ENCODE results near the gene PPP1R13B.

The PPP1R13B gene

GRCh38 chr14:103858063-103858781 is 10.8 kb upstream of the PPP1R13B start:
- Histone ChIP-seq H3K4me1 (ENCODE audit: insufficient read depth, low read length, severe bottlenecking) (no peaks in the 10 kb centered on the region), H3K4me3 (ENCODE audit: low read depth, low read length, poor library complexity, severe bottlenecking) (no peak overlapping the region), H4K20me1 (ENCODE audit: insufficient read depth, low read length) (no peaks in the 10 kb centered on the region), H3K9me3 (ENCODE audit: low read length) (no peaks in the 10 kb centered on the region), H3K27me3 (ENCODE audit: insufficient read depth, low read length) (peaks cover 16% of the 10 kb centered on the region; the same call in 1 of the 2 replicates), H3K4me2 (ENCODE audit: low read length) (no peak overlapping the region), H3F3A (ENCODE audit: insufficient read depth, low read length) (no peaks in the 10 kb centered on the region), H3K9me2 (ENCODE audit: low read depth, low read length) (no peaks in the 10 kb centered on the region), H3K79me2 (ENCODE audit: insufficient read depth, low read length) (no peaks in the 10 kb centered on the region), H3K27ac (ENCODE audit: low read depth, low read length, poor library complexity, severe bottlenecking) (no peak overlapping the region), H3K36me3 (ENCODE audit: insufficient read depth, low read length) (no peaks in the 10 kb centered on the region), H2AFZ (ENCODE audit: low read length) (no peak overlapping the region), H3K9ac (ENCODE audit: low read length) (no peak overlapping the region)
- TF ChIP-seq CTCF (IDR thresholded peaks at IDR 0.05; ENCODE audit: low read length) (no peak), EZH2 (IDR thresholded peaks at IDR 0.05; ENCODE audit: borderline replicate concordance, low read length) (no peak)

- no peaks in the 10 kb centered on the region for H3K36me3 ChIP-seq (ENCODE audit: insufficient read depth, low read length)
- H2AFZ ChIP-seq (ENCODE audit: low read length) = no peak overlapping the region
- no peaks in the 10 kb centered on the region for H3K4me1 ChIP-seq (ENCODE audit: insufficient read depth, low read length, severe bottlenecking)
- no peaks in the 10 kb centered on the region for H3K9me2 ChIP-seq (ENCODE audit: low read depth, low read length)
- H3K4me2 ChIP-seq (ENCODE audit: low read length) = no peak overlapping the region
- no peak overlapping the region for H3K9ac ChIP-seq (ENCODE audit: low read length)
- TF ChIP-seq EZH2 (IDR thresholded peaks at IDR 0.05; ENCODE audit: borderline replicate concordance, low read length) (no peak), CTCF (IDR thresholded peaks at IDR 0.05; ENCODE audit: low read length) (no peak)
- H4K20me1 ChIP-seq (ENCODE audit: insufficient read depth, low read length) = no peaks in the 10 kb centered on the region
- H3K27me3 ChIP-seq (ENCODE audit: insufficient read depth, low read length) = peaks cover 18% of the 10 kb centered on the region; the same call in 1 of the 2 replicates
- no peaks in the 10 kb centered on the region for H3K9me3 ChIP-seq (ENCODE audit: low read length)
- H3K79me2 ChIP-seq (ENCODE audit: insufficient read depth, low read length) = no peaks in the 10 kb centered on the region
- H3K4me3 ChIP-seq (ENCODE audit: low read depth, low read length, poor library complexity, severe bottlenecking) = no peak overlapping the region
- H3K27ac ChIP-seq (ENCODE audit: low read depth, low read length, poor library complexity, severe bottlenecking) = no peak overlapping the region
- no peaks in the 10 kb centered on the region for H3F3A ChIP-seq (ENCODE audit: insufficient read depth, low read length)
Measured at GRCh38 chr14:103857256-103857655, 9.9 kb upstream of the PPP1R13B start.

- Histone ChIP-seq H3K36me3 (ENCODE audit: insufficient read depth, low read length) (no peaks in the 10 kb centered on the region), H3K79me2 (ENCODE audit: insufficient read depth, low read length) (no peaks in the 10 kb centered on the region), H3K27ac (ENCODE audit: low read depth, low read length, poor library complexity, severe bottlenecking) (no peak overlapping the region), H3K9me2 (ENCODE audit: low read depth, low read length) (no peaks in the 10 kb centered on the region), H3K4me3 (ENCODE audit: low read depth, low read length, poor library complexity, severe bottlenecking) (no peak overlapping the region), H3K27me3 (ENCODE audit: insufficient read depth, low read length) (peaks cover 14% of the 10 kb centered on the region; the same call in 1 of the 2 replicates), H3K9me3 (ENCODE audit: low read length) (no peaks in the 10 kb centered on the region), H3K4me1 (ENCODE audit: insufficient read depth, low read length, severe bottlenecking) (no peaks in the 10 kb centered on the region), H3K4me2 (ENCODE audit: low read length) (no peak overlapping the region), H4K20me1 (ENCODE audit: insufficient read depth, low read length) (no peaks in the 10 kb centered on the region), H3K9ac (ENCODE audit: low read length) (no peak overlapping the region), H2AFZ (ENCODE audit: low read length) (no peak overlapping the region), H3F3A (ENCODE audit: insufficient read depth, low read length) (no peaks in the 10 kb centered on the region)
- no peak for TF ChIP-seq CTCF (IDR thresholded peaks at IDR 0.05; ENCODE audit: low read length)
- no peak for TF ChIP-seq EZH2 (IDR thresholded peaks at IDR 0.05; ENCODE audit: borderline replicate concordance, low read length)
Measured at GRCh38 chr14:103856607-103857006, 9.2 kb upstream of the PPP1R13B start.
